SU-DHL-6 (cell line): Measurements from ENCODE around the gene ZNF200.

Experiments
- EZH2phosphoT487 ChIP-seq: fragments of 200-600 bp; sonication (generic), shearing (Covaris generic); conservative IDR thresholded peaks from 2 replicates; pipeline ENCODE4 v1.6.1; 2018; ENCODE audit warnings: mild to moderate bottlenecking, antibody characterized with exemption, low read length, moderate library complexity, mixed read lengths
- TF ChIP-seq, protein P1 (sequence below): fragments of 200-600 bp; sonication (generic); IDR thresholded peaks from one replicate; pipeline ENCODE4 v1.5.1; 2017; ENCODE audit warnings: antibody characterized with exemption, mild to moderate bottlenecking, low read length, moderate library complexity; ENCODE audit not compliant: insufficient read depth, poor library complexity, severe bottlenecking

GRCh38 chr16:3246876-3247275 is 11.9 kb upstream of the ZNF200 start:
- TF ChIP-seq, protein P1, sequence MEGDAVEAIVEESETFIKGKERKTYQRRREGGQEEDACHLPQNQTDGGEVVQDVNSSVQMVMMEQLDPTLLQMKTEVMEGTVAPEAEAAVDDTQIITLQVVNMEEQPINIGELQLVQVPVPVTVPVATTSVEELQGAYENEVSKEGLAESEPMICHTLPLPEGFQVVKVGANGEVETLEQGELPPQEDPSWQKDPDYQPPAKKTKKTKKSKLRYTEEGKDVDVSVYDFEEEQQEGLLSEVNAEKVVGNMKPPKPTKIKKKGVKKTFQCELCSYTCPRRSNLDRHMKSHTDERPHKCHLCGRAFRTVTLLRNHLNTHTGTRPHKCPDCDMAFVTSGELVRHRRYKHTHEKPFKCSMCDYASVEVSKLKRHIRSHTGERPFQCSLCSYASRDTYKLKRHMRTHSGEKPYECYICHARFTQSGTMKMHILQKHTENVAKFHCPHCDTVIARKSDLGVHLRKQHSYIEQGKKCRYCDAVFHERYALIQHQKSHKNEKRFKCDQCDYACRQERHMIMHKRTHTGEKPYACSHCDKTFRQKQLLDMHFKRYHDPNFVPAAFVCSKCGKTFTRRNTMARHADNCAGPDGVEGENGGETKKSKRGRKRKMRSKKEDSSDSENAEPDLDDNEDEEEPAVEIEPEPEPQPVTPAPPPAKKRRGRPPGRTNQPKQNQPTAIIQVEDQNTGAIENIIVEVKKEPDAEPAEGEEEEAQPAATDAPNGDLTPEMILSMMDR: no peak
- TF ChIP-seq EZH2phosphoT487: no peak
